ENCODE data around the gene RPS5. TPM values are rescaled to one million over a fixed set of nuclear protein-coding genes. Genes with fewer than 3 reads are reported as not detected.
"Not testable (repeated sequence)": the region's sequence is repeated elsewhere in the genome, so short reads cannot be mapped to it uniquely, and the experiment has no call there.

The RPS5 gene
- total RNA-seq, 1 experiment from 2014 or later, result 1,487 TPM

- in situ Hi-C loops (cut with HindIII; ENCODE audit: low pct_unique_long_range_greater_than_20kb, low sequenced_read_pairs), result no loop called here
- no peak for DNase-seq (ENCODE audit: low read depth, low spot score)
- ChIA-PET CTCF (no interaction called here), POLR2A (interaction anchor here (0.6 to 1.3 kb wide), 2 partner anchors 12 to 28 kb away, joined by 5 to 6 read pairs; partner anchors contain the start of gene ZNF497)
- Histone ChIP-seq H3K27me3 (ENCODE audit: control insufficient read depth, insufficient read depth, low read length) (no peaks in the 10 kb centered on the region), H3K4me1 (ENCODE audit: control insufficient read depth, insufficient read depth, low read length) (no peaks in the 10 kb centered on the region), H3K9me3 (ENCODE audit: control insufficient read depth, insufficient read depth, low read depth, low read length) (no peaks in the 10 kb centered on the region), H3K36me3 (ENCODE audit: control insufficient read depth, insufficient read depth, low read length) (no peaks in the 10 kb centered on the region), H3K27ac (ENCODE audit: low read length) (no peak overlapping the region), H3K4me3 (ENCODE audit: low read depth in 2 of 2, low read length in 2 of 2) (no peak overlapping the region)
- BruUV-seq (replicated peaks), result no TSS peak
- intact Hi-C loops (cut with micrococcal nuclease; ENCODE audit: unreplicated experiment), result no loop called here
- TF ChIP-seq SIN3A (IDR thresholded peaks at IDR 0.05; ENCODE audit: borderline replicate concordance, insufficient read depth, low read depth, low read length), result no peak
- no peak for ATAC-seq
Observed at GRCh38 chr19:58374200-58374599, 12.9 kb upstream of the RPS5 start.

- H3K27ac ChIP-seq (ENCODE audit: low read length); ATAC-seq; DNase-seq (ENCODE audit: low read depth, low spot score); H3K27me3 ChIP-seq (ENCODE audit: control insufficient read depth, insufficient read depth, low read length); H3K36me3 ChIP-seq (ENCODE audit: control insufficient read depth, insufficient read depth, low read length); H3K4me3 ChIP-seq (ENCODE audit: low read depth in 2 of 2, low read length in 2 of 2); BruUV-seq (replicated peaks); intact Hi-C loops (cut with micrococcal nuclease; ENCODE audit: unreplicated experiment); H3K9me3 ChIP-seq (ENCODE audit: control insufficient read depth, insufficient read depth, low read depth, low read length); in situ Hi-C loops (cut with HindIII; ENCODE audit: low pct_unique_long_range_greater_than_20kb, low sequenced_read_pairs); POLR2A ChIA-PET; H3K4me1 ChIP-seq (ENCODE audit: control insufficient read depth, insufficient read depth, low read length): not testable (repeated sequence)
- CTCF ChIA-PET, result interaction anchor here (0.7 kb wide), 1 partner anchor 25 kb away, joined by 5 read pairs; no protein-coding TSS in a partner anchor
Observed at GRCh38 chr19:58376724-58377123, 10.3 kb upstream of the RPS5 start.

GRCh38 chr19:58379246-58379645 lies 7.8 kb upstream of the RPS5 start:
- POLR2A ChIA-PET, result interaction anchor here (0.5 kb wide), 1 partner anchor 19 kb away, joined by 11 read pairs; no protein-coding TSS in a partner anchor
- in situ Hi-C loops (cut with HindIII; ENCODE audit: low pct_unique_long_range_greater_than_20kb, low sequenced_read_pairs), result no loop called here
- DNase-seq (ENCODE audit: low read depth, low spot score) (no peak), ATAC-seq (no peak)
- Histone ChIP-seq H3K4me1 (ENCODE audit: control insufficient read depth, insufficient read depth, low read length) (peaks cover 15% of the 10 kb centered on the region), H3K9me3 (ENCODE audit: control insufficient read depth, insufficient read depth, low read depth, low read length) (no peaks in the 10 kb centered on the region), H3K4me3 (ENCODE audit: low read depth in 2 of 2, low read length in 2 of 2) (no peak overlapping the region; a peak in 1 of 4 replicates), H3K27me3 (ENCODE audit: control insufficient read depth, insufficient read depth, low read length) (no peaks in the 10 kb centered on the region), H3K27ac (ENCODE audit: low read length) (no peak overlapping the region), H3K36me3 (ENCODE audit: control insufficient read depth, insufficient read depth, low read length) (no peaks in the 10 kb centered on the region)
- CTCF ChIA-PET, result no interaction called here
- intact Hi-C loops (cut with micrococcal nuclease; ENCODE audit: unreplicated experiment), result no loop called here
- TF ChIP-seq REST (IDR thresholded peaks at IDR 0.05; ENCODE audit: insufficient read depth in 1 of 2, low read depth in 2 of 2, low read length in 1 of 2) (no peak), SIN3A (IDR thresholded peaks at IDR 0.05; ENCODE audit: borderline replicate concordance, insufficient read depth, low read depth, low read length) (no peak), CTCF (IDR thresholded peaks at IDR 0.05) (no peak), POLR2AphosphoS5 (IDR thresholded peaks at IDR 0.05; ENCODE audit: low read depth, low read length) (no peak), TCF7L2 (IDR thresholded peaks at IDR 0.05; ENCODE audit: low read depth, low read length) (no peak)
- BruUV-seq (replicated peaks), result no TSS peak
